Measurements from ENCODE around the gene POU2AF3. TPM values are rescaled to one million over a fixed set of nuclear protein-coding genes. Genes with fewer than 3 reads are reported as not detected.
"Not testable (repeated sequence)": the region's sequence is repeated elsewhere in the genome, so short reads cannot be mapped to it uniquely, and the experiment has no call there.

POU2AF3 gene
- total RNA-seq, 1 experiment from 2014 or later: 8.6 TPM

GRCh38 chr11:111260811-111261210, 37.5 kb upstream of the POU2AF3 start:
- Histone ChIP-seq H3K9me3 (no peaks in the 10 kb centered on the region), H3K36me3 (ENCODE audit: control insufficient read depth, insufficient read depth, low read length) (no peaks in the 10 kb centered on the region), H3K27me3 (replicated peaks; ENCODE audit: control insufficient read depth, insufficient read depth, low read length) (no peaks in the 10 kb centered on the region), H3K4me3 (ENCODE audit: low read depth, low read length) (no peak overlapping the region), H3K4me1 (no peaks in the 10 kb centered on the region)
- no TSS peak for BruUV-seq (replicated peaks)
- H3K4me1 Mint-ChIP-seq (ENCODE audit: low read depth, unreplicated experiment): no peaks in the 10 kb centered on the region
- ChIA-PET CTCF (no interaction called here), POLR2A (no interaction called here)
- H3K4me3 Mint-ChIP-seq (ENCODE audit: unreplicated experiment): no peak overlapping the region
- no peak overlapping the region for H3K27ac Mint-ChIP-seq (ENCODE audit: unreplicated experiment)
- intact Hi-C loops (cut with micrococcal nuclease; ENCODE audit: unreplicated experiment): no loop called here
- H3K27me3 Mint-ChIP-seq (ENCODE audit: insufficient read depth, unreplicated experiment): peaks cover 28% of the 10 kb centered on the region
- no peak for TF ChIP-seq CTCF (IDR thresholded peaks at IDR 0.05; ENCODE audit: insufficient read depth in 1 of 2, low read depth in 1 of 2, low read length in 1 of 2, severe bottlenecking in 1 of 2, unreplicated experiment in 1 of 2)
- H3K36me3 Mint-ChIP-seq (ENCODE audit: insufficient read depth, unreplicated experiment): no peaks in the 10 kb centered on the region
- no peak for DNase-seq
- H3K9me3 Mint-ChIP-seq (ENCODE audit: unreplicated experiment): no peaks in the 10 kb centered on the region

GRCh38 chr11:111264646-111265045, 33.7 kb upstream of the POU2AF3 start:
- ChIA-PET POLR2A (no interaction called here), CTCF (no interaction called here)
- intact Hi-C loops (cut with micrococcal nuclease; ENCODE audit: unreplicated experiment): no loop called here
- Histone ChIP-seq H3K27me3 (replicated peaks; ENCODE audit: control insufficient read depth, insufficient read depth, low read length) (no peaks in the 10 kb centered on the region), H3K4me1 (no peaks in the 10 kb centered on the region), H3K36me3 (ENCODE audit: control insufficient read depth, insufficient read depth, low read length) (no peaks in the 10 kb centered on the region), H3K4me3 (ENCODE audit: low read depth, low read length) (no peak overlapping the region), H3K9me3 (no peaks in the 10 kb centered on the region)
- H3K36me3 Mint-ChIP-seq (ENCODE audit: insufficient read depth, unreplicated experiment): no peaks in the 10 kb centered on the region
- no peak overlapping the region for H3K27ac Mint-ChIP-seq (ENCODE audit: unreplicated experiment)
- no TSS peak for BruUV-seq (replicated peaks)
- no peak for TF ChIP-seq CTCF (IDR thresholded peaks at IDR 0.05; ENCODE audit: insufficient read depth in 1 of 2, low read depth in 1 of 2, low read length in 1 of 2, severe bottlenecking in 1 of 2, unreplicated experiment in 1 of 2)
- H3K9me3 Mint-ChIP-seq (ENCODE audit: unreplicated experiment): no peaks in the 10 kb centered on the region
- H3K27me3 Mint-ChIP-seq (ENCODE audit: insufficient read depth, unreplicated experiment): peaks cover 31% of the 10 kb centered on the region
- H3K4me3 Mint-ChIP-seq (ENCODE audit: unreplicated experiment): no peak overlapping the region
- no peaks in the 10 kb centered on the region for H3K4me1 Mint-ChIP-seq (ENCODE audit: low read depth, unreplicated experiment)
- no peak for DNase-seq

GRCh38 chr11:111265421-111265820, 32.9 kb upstream of the POU2AF3 start:
- Histone ChIP-seq H3K27me3 (replicated peaks; ENCODE audit: control insufficient read depth, insufficient read depth, low read length) (no peaks in the 10 kb centered on the region), H3K4me1 (no peaks in the 10 kb centered on the region), H3K9me3 (no peaks in the 10 kb centered on the region), H3K36me3 (ENCODE audit: control insufficient read depth, insufficient read depth, low read length) (no peaks in the 10 kb centered on the region), H3K4me3 (ENCODE audit: low read depth, low read length) (no peak overlapping the region)
- no peak overlapping the region for H3K4me3 Mint-ChIP-seq (ENCODE audit: unreplicated experiment)
- no peaks in the 10 kb centered on the region for H3K4me1 Mint-ChIP-seq (ENCODE audit: low read depth, unreplicated experiment)
- peaks cover 26% of the 10 kb centered on the region for H3K27me3 Mint-ChIP-seq (ENCODE audit: insufficient read depth, unreplicated experiment)
- H3K36me3 Mint-ChIP-seq (ENCODE audit: insufficient read depth, unreplicated experiment): no peaks in the 10 kb centered on the region
- H3K27ac Mint-ChIP-seq (ENCODE audit: unreplicated experiment): no peak overlapping the region
- ChIA-PET CTCF (interaction anchor here (0.7 kb wide), 1 partner anchor 36 kb away, joined by 3 read pairs; no protein-coding TSS in a partner anchor), POLR2A (no interaction called here)
- BruUV-seq (replicated peaks): no TSS peak
- TF ChIP-seq CTCF (IDR thresholded peaks at IDR 0.05; ENCODE audit: insufficient read depth in 1 of 2, low read depth in 1 of 2, low read length in 1 of 2, severe bottlenecking in 1 of 2, unreplicated experiment in 1 of 2): no peak
- DNase-seq: no peak
- H3K9me3 Mint-ChIP-seq (ENCODE audit: unreplicated experiment): no peaks in the 10 kb centered on the region
- intact Hi-C loops (cut with micrococcal nuclease; ENCODE audit: unreplicated experiment): no loop called here

DNA sequence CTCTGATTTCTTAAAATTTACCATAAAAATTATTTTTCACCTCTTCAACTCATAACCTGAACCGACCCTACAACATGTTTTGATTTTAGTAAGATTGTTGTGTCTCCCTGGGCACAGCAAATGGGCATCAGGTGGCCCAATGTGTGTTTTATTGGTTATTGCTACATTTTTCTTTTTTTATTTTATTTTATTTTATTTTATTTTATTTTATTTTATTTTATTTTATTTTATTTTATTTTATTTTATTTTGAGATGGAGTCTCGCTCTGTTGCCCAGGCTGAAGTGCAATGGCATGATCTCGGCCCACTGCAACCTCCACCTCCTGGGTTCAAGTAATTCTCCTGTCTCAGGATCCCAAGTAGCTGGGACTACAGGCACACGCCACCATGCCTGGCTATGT, 30.0 kb upstream of the POU2AF3 start:
- H3K36me3 ChIP-seq (ENCODE audit: control insufficient read depth, insufficient read depth, low read length); H3K9me3 ChIP-seq; H3K9me3 Mint-ChIP-seq (ENCODE audit: unreplicated experiment); H3K4me1 Mint-ChIP-seq (ENCODE audit: low read depth, unreplicated experiment); CTCF ChIA-PET; H3K4me1 ChIP-seq; H3K4me3 Mint-ChIP-seq (ENCODE audit: unreplicated experiment); H3K4me3 ChIP-seq (ENCODE audit: low read depth, low read length); POLR2A ChIA-PET; H3K36me3 Mint-ChIP-seq (ENCODE audit: insufficient read depth, unreplicated experiment); intact Hi-C loops (cut with micrococcal nuclease; ENCODE audit: unreplicated experiment); BruUV-seq (replicated peaks); DNase-seq; H3K27me3 ChIP-seq (replicated peaks; ENCODE audit: control insufficient read depth, insufficient read depth, low read length); H3K27ac Mint-ChIP-seq (ENCODE audit: unreplicated experiment): not testable (repeated sequence)
- peaks cover 19% of the 10 kb centered on the region for H3K27me3 Mint-ChIP-seq (ENCODE audit: insufficient read depth, unreplicated experiment)

Measured in Caco-2 (cell line).